ENCODE results near the gene TSPOAP1.

Gene TSPOAP1

GRCh38 chr17:58302919-58303585 lies 25.5 kb downstream of the TSPOAP1 start:
- no peak for DNase-seq

- DNase-seq = no peak
Measured at GRCh38 chr17:58302171-58302918, 26.2 kb downstream of the TSPOAP1 start.

- DNase-seq = no peak
Measured at GRCh38 chr17:58301504-58302150, 27.0 kb downstream of the TSPOAP1 start.

GRCh38 chr17:58300336-58300735 lies 28.3 kb downstream of the TSPOAP1 start:
- DNase-seq = no peak

- DNase-seq = no peak
Measured at GRCh38 chr17:58294034-58294433, 34.6 kb downstream of the TSPOAP1 start.

GRCh38 chr17:58291246-58291645 lies 37.3 kb downstream of the TSPOAP1 start:
- no peak for DNase-seq

GRCh38 chr17:58289869-58290268 lies 38.7 kb downstream of the TSPOAP1 start:
- DNase-seq = no peak

GRCh38 chr17:58285422-58285810 lies 43.2 kb downstream of the TSPOAP1 start:
- no peak for DNase-seq

- DNase-seq = no peak
Measured at GRCh38 chr17:58284613-58285421, 43.8 kb downstream of the TSPOAP1 start.

GRCh38 chr17:58283674-58284612 lies 44.7 kb downstream of the TSPOAP1 start:
- no peak for DNase-seq

- no peak for DNase-seq
Measured at GRCh38 chr17:58282442-58282841, 46.2 kb downstream of the TSPOAP1 start.

GRCh38 chr17:58281511-58282011 lies 47.0 kb downstream of the TSPOAP1 start:
- DNase-seq = no peak

- DNase-seq = no peak
Measured at GRCh38 chr17:58280480-58281217, 47.9 kb downstream of the TSPOAP1 start, which contains the start of gene MPO. TSS of gene MPO (minus strand) at chr17:58280935. CDS start at chr17:58280758, 177 bp downstream.

- no peak for DNase-seq
Measured at GRCh38 chr17:58279736-58280479, 48.7 kb downstream of the TSPOAP1 start.

GRCh38 chr17:58279016-58279711 lies 49.4 kb downstream of the TSPOAP1 start:
- DNase-seq = no peak

GRCh38 chr17:58278661-58279015 lies 50.0 kb downstream of the TSPOAP1 start:
- no peak for DNase-seq

GRCh38 chr17:58277802-58278595 lies 50.6 kb downstream of the TSPOAP1 start:
- no peak for DNase-seq

GRCh38 chr17:58277107-58277801 lies 51.3 kb downstream of the TSPOAP1 start:
- DNase-seq = no peak

All from activated effector memory CD4-positive, alpha-beta T cell treated with Interleukin-2 at 50 U/mL for 16 hours (primary cell).